ENCODE measurements around the gene SLPI.

Gene SLPI

DNA sequence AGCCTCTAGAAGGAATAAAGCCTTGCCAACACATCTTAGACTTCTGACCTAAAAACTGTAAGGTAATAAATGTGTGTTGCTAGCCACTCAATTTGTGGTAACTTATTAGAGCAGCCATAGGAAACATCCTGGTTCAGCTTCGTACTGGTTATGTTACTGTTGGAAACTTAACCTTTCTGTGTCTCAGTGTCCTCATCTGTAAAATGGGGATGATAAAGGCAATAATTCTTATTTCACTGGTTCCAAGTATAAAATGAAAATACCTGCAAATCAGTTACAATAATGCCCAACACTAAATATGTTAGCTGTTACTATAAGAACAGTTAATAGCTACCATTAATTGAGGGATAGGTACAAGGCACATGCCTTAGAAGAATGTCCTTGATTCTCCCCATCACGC lies 38.0 kb upstream of the SLPI start:
- H3K27ac ChIP-seq (ENCODE audit: insufficient read depth, low read length, poor library complexity, severe bottlenecking) = no peak overlapping the region
- peaks cover 13% of the 10 kb centered on the region for H3K27me3 ChIP-seq (replicated peaks; ENCODE audit: control insufficient read depth, insufficient read depth, low read length, poor library complexity, severe bottlenecking)
- no peak overlapping the region for H3K4me3 ChIP-seq (ENCODE audit: insufficient read depth, low read depth, low read length, poor library complexity, severe bottlenecking)
- H3K4me1 ChIP-seq (ENCODE audit: control insufficient read depth, insufficient read depth, low read length, poor library complexity, severe bottlenecking) = peaks cover 8% of the 10 kb centered on the region
- DNase-seq = no peak
- H3K36me3 ChIP-seq (ENCODE audit: control insufficient read depth, insufficient read depth, low read length) = no peaks in the 10 kb centered on the region
- H3K9me3 ChIP-seq (ENCODE audit: control insufficient read depth, low read length) = no peaks in the 10 kb centered on the region

DNA sequence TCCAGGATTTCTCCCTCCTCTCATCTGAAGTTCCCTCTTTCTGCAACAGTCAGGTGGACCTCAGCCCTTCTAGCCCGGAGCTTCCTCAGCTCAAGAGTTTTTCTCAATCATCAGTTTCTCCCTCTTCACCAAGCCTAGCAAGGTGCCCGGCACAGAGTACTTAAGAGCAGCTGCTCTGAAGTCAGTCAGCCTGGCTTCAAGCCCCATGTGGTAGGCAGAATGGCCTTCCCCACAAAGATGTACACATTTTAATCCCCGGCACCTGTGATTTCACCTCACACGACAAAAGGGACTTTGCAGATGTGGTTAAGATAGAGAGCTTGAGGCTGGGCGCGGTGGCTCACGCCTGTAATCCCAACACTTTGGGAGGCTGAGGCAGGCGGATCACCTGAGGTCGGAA lies 37.2 kb upstream of the SLPI start:
- Histone ChIP-seq H3K4me1 (ENCODE audit: control insufficient read depth, insufficient read depth, low read length, poor library complexity, severe bottlenecking) (peaks cover 8% of the 10 kb centered on the region), H3K36me3 (ENCODE audit: control insufficient read depth, insufficient read depth, low read length) (no peaks in the 10 kb centered on the region)

DNA sequence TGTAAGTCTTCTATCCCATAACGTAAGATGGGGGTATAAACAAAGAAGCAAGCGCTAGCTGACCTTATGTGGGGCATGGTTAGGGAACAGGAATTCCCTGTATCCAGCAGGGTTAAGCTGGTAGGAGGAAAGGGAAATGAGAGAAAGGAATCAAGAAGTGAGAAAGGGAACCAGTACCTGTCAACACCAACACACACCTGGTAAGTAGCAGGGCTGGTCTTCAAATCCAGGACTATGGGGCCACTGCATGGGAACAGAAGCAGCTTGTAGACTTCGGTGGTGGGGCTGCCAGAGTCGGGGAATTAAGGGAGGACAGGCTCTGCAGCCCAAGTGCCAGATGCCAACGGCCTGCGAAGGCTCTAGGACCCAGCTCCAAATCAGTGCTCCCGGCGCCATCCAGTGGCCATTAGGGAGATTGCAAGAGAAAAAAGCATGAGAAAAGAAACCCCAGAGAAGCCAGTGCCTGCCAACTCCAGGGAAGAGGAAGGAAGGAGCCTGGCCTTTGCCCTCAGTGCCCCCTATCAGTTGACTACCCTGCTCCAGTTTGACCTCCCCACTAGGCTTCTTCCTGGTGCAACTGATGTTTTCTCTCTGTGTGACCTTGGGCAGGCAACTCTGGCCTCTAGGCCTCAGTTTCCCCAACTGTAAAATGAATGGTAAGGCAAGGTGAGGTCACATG lies 36.5 kb upstream of the SLPI start:
- no peak overlapping the region for H3K27ac ChIP-seq (ENCODE audit: insufficient read depth, low read length, poor library complexity, severe bottlenecking)
- no peaks in the 10 kb centered on the region for H3K36me3 ChIP-seq (ENCODE audit: control insufficient read depth, insufficient read depth, low read length)
- peaks cover 13% of the 10 kb centered on the region for H3K27me3 ChIP-seq (replicated peaks; ENCODE audit: control insufficient read depth, insufficient read depth, low read length, poor library complexity, severe bottlenecking)
- peaks cover 8% of the 10 kb centered on the region for H3K4me1 ChIP-seq (ENCODE audit: control insufficient read depth, insufficient read depth, low read length, poor library complexity, severe bottlenecking)
- no peaks in the 10 kb centered on the region for H3K9me3 ChIP-seq (ENCODE audit: control insufficient read depth, low read length)
- DNase-seq = peak in 2 of 3 donors; percentile 36
- H3K4me3 ChIP-seq (ENCODE audit: insufficient read depth, low read depth, low read length, poor library complexity, severe bottlenecking) = no peak overlapping the region

More for the DNA sequence above, 37.2 kb upstream of the SLPI start:
- H3K27ac ChIP-seq (ENCODE audit: insufficient read depth, low read length, poor library complexity, severe bottlenecking) = no peak overlapping the region
- H3K27me3 ChIP-seq (replicated peaks; ENCODE audit: control insufficient read depth, insufficient read depth, low read length, poor library complexity, severe bottlenecking) = peaks cover 13% of the 10 kb centered on the region
- no peak for DNase-seq
- no peaks in the 10 kb centered on the region for H3K9me3 ChIP-seq (ENCODE audit: control insufficient read depth, low read length)
- H3K4me3 ChIP-seq (ENCODE audit: insufficient read depth, low read depth, low read length, poor library complexity, severe bottlenecking) = no peak overlapping the region

DNA sequence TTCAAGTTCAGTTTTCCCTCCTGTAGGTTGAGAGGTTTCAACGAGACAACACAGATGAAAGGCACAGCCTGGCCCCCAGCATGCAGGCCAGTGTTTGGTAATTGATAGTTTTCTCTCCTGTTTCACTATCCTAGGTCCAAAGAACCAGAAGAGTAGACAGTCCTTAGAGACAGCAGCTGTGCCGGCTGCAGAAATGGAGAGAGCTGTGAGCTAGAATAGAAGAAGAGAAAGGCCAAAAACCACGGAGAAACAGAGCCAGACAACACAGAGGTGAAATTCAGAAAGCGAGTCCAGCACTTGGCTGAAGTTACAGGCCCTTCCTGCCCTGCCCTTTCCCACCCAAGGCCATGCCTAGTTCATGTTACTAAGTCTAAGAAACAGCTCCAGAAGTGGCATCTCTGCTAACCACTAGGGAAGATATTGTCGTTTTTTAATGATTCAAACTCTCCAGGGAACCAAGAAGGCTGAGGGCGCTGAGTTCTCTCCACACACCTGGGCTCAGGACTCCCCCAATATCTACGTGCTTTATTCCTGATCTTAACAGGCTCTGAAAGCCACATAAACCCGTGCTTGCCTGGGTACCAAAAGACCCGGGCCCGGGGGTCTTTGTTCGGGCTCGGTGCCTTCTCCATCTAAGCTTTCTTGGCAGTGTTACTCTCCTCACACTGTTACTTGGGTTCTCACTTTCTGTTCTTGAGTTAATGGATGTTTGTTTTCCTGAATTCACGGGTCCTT lies 35.7 kb upstream of the SLPI start:
- no peak for DNase-seq
- no peaks in the 10 kb centered on the region for H3K36me3 ChIP-seq (ENCODE audit: control insufficient read depth, insufficient read depth, low read length)

GRCh38 chr20:45288860-45289259 lies 34.5 kb upstream of the SLPI start:
- Histone ChIP-seq H3K27me3 (replicated peaks; ENCODE audit: control insufficient read depth, insufficient read depth, low read length, poor library complexity, severe bottlenecking) (peaks cover 13% of the 10 kb centered on the region), H3K4me1 (ENCODE audit: control insufficient read depth, insufficient read depth, low read length, poor library complexity, severe bottlenecking) (peaks cover 7% of the 10 kb centered on the region), H3K4me3 (ENCODE audit: insufficient read depth, low read depth, low read length, poor library complexity, severe bottlenecking) (no peak overlapping the region), H3K9me3 (ENCODE audit: control insufficient read depth, low read length) (no peaks in the 10 kb centered on the region), H3K36me3 (ENCODE audit: control insufficient read depth, insufficient read depth, low read length) (no peaks in the 10 kb centered on the region), H3K27ac (ENCODE audit: insufficient read depth, low read length, poor library complexity, severe bottlenecking) (no peak overlapping the region)
- no peak for DNase-seq

More for the DNA sequence above, 35.7 kb upstream of the SLPI start:
- no peak overlapping the region for H3K27ac ChIP-seq (ENCODE audit: insufficient read depth, low read length, poor library complexity, severe bottlenecking)
- H3K9me3 ChIP-seq (ENCODE audit: control insufficient read depth, low read length) = no peaks in the 10 kb centered on the region
- peaks cover 8% of the 10 kb centered on the region for H3K4me1 ChIP-seq (ENCODE audit: control insufficient read depth, insufficient read depth, low read length, poor library complexity, severe bottlenecking)
- H3K4me3 ChIP-seq (ENCODE audit: insufficient read depth, low read depth, low read length, poor library complexity, severe bottlenecking) = no peak overlapping the region
- peaks cover 13% of the 10 kb centered on the region for H3K27me3 ChIP-seq (replicated peaks; ENCODE audit: control insufficient read depth, insufficient read depth, low read length, poor library complexity, severe bottlenecking)

DNA sequence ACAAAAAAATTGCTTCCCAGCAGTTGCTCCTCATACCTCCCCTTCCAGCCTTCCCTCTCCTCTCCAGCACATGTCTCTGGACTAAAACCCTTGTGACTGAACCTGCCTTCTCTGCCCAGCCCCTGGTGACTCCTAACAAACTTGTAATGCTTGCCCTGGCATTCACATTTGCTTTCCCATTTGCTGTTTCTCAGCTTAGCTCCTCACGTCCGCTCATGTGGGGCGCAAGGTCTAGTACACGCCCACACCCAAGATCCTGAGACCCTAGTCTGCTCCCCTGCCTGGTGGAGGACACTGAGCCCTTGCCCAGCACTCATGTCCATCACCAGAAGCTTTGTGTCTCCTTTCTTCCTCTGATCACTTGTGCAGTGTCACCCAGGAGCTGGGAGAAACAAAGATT lies 34.0 kb upstream of the SLPI start:
- H3K4me1 ChIP-seq (ENCODE audit: control insufficient read depth, insufficient read depth, low read length, poor library complexity, severe bottlenecking) = peaks cover 4% of the 10 kb centered on the region
- H3K27me3 ChIP-seq (replicated peaks; ENCODE audit: control insufficient read depth, insufficient read depth, low read length, poor library complexity, severe bottlenecking) = peaks cover 10% of the 10 kb centered on the region
- no peak overlapping the region for H3K27ac ChIP-seq (ENCODE audit: insufficient read depth, low read length, poor library complexity, severe bottlenecking)
- no peak for DNase-seq
- H3K4me3 ChIP-seq (ENCODE audit: insufficient read depth, low read depth, low read length, poor library complexity, severe bottlenecking) = no peak overlapping the region
- no peaks in the 10 kb centered on the region for H3K36me3 ChIP-seq (ENCODE audit: control insufficient read depth, insufficient read depth, low read length)
- no peaks in the 10 kb centered on the region for H3K9me3 ChIP-seq (ENCODE audit: control insufficient read depth, low read length)

DNA sequence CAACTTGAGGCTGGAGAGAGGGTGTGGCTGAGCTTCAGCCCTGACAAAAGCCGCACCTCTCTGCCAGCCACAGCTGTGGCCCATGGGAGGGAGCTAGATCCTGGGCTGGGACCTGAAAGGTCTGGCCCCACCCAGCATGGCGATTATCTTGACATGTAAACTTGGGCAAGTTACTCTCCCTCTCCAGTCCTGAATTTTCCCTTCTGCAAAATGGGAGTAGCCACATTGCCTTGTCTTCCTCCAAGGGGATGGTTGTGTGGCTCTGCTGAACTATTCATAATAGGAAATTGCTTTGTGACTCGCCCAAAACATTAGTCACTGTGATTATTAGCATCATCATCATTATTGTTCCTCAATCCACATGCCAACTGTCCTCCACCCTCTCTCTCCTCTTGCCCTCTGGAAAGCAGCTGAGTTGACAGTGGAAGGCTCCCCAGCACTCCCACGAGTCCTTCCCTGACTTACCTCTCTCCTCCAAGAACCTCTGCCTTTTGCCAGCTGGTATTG lies 29.2 kb upstream of the SLPI start:
- Histone ChIP-seq H3K4me1 (ENCODE audit: control insufficient read depth, insufficient read depth, low read length, poor library complexity, severe bottlenecking) (no peaks in the 10 kb centered on the region), H3K27ac (ENCODE audit: insufficient read depth, low read length, poor library complexity, severe bottlenecking) (no peak overlapping the region), H3K9me3 (ENCODE audit: control insufficient read depth, low read length) (no peaks in the 10 kb centered on the region), H3K4me3 (ENCODE audit: insufficient read depth, low read depth, low read length, poor library complexity, severe bottlenecking) (no peak overlapping the region), H3K36me3 (ENCODE audit: control insufficient read depth, insufficient read depth, low read length) (no peaks in the 10 kb centered on the region), H3K27me3 (replicated peaks; ENCODE audit: control insufficient read depth, insufficient read depth, low read length, poor library complexity, severe bottlenecking) (no peaks in the 10 kb centered on the region)
- no peak for DNase-seq

DNA sequence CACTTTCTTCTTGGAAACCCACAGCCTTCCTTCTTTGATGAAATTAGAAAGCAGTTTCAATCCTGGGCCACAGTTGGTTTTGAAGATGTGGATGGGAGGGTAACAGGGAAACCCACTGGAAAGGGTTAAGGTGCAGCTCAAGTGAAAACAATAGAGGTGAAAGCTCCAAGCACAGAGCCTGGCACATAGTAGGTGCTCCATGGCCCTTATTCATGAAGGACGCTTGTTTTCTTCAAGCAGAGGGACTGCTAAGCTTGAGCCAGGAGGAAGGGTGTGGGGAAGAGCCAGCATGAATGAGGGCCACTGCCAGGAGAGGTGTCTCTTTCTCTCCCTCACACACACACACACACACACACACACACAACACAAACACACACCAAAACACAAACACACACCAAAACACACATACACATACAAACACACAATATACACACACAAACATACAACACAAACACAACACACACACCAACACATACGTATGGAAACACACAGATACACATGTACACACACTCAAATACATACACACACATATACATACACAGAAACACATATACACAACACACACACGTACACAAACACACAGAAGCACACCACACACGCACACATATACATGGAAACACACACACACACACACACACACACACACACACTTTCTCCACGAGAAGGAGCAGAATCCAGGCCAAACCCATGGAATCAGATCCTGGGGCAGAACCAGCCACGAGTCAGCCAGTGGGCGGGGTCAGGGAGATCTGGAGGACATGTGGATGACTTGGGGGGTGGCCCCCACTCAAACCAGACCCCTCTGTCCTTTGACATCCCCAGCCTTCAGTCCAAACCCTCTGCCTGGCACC lies 28.6 kb upstream of the SLPI start:
- Histone ChIP-seq H3K27ac (ENCODE audit: insufficient read depth, low read length, poor library complexity, severe bottlenecking) (no peak overlapping the region), H3K4me3 (ENCODE audit: insufficient read depth, low read depth, low read length, poor library complexity, severe bottlenecking) (no peak overlapping the region), H3K4me1 (ENCODE audit: control insufficient read depth, insufficient read depth, low read length, poor library complexity, severe bottlenecking) (no peaks in the 10 kb centered on the region), H3K36me3 (ENCODE audit: control insufficient read depth, insufficient read depth, low read length) (no peaks in the 10 kb centered on the region), H3K27me3 (replicated peaks; ENCODE audit: control insufficient read depth, insufficient read depth, low read length, poor library complexity, severe bottlenecking) (no peaks in the 10 kb centered on the region), H3K9me3 (ENCODE audit: control insufficient read depth, low read length) (no peaks in the 10 kb centered on the region)
- no peak for DNase-seq

DNA sequence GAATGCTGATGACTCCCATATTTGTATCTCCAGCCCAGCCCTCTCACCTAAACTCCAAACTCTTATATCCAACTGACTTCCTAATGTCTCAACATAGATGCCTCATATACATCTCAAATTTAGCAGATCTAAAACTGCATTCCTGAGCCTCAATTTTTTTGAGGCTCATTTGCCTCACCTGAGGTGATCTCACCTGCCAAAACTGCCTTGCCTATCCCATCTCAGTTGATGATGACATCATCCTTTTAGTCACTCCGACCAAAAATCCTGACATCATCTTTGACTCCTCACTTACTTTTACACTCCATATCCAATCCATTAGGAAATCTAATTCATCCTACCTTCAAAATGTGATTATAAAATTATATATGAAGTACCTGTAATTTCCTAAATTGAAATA lies 25.6 kb upstream of the SLPI start:
- Histone ChIP-seq H3K27me3 (replicated peaks; ENCODE audit: control insufficient read depth, insufficient read depth, low read length, poor library complexity, severe bottlenecking) (no peaks in the 10 kb centered on the region), H3K4me3 (ENCODE audit: insufficient read depth, low read depth, low read length, poor library complexity, severe bottlenecking) (no peak overlapping the region), H3K36me3 (ENCODE audit: control insufficient read depth, insufficient read depth, low read length) (no peaks in the 10 kb centered on the region), H3K27ac (ENCODE audit: insufficient read depth, low read length, poor library complexity, severe bottlenecking) (no peak overlapping the region), H3K4me1 (ENCODE audit: control insufficient read depth, insufficient read depth, low read length, poor library complexity, severe bottlenecking) (no peaks in the 10 kb centered on the region), H3K9me3 (ENCODE audit: control insufficient read depth, low read length) (no peaks in the 10 kb centered on the region)
- no peak for DNase-seq
